ENCODE results near the gene UNC5C. TPM values are rescaled to one million over a fixed set of nuclear protein-coding genes. Genes with fewer than 3 reads are reported as not detected.

Gene UNC5C
- total and polyA plus RNA-seq, 2 of the 8 experiments (the other 6 are each of a cell fraction or from before 2014, with no cell fraction given): 0.30 to 1.3 TPM

DNA sequence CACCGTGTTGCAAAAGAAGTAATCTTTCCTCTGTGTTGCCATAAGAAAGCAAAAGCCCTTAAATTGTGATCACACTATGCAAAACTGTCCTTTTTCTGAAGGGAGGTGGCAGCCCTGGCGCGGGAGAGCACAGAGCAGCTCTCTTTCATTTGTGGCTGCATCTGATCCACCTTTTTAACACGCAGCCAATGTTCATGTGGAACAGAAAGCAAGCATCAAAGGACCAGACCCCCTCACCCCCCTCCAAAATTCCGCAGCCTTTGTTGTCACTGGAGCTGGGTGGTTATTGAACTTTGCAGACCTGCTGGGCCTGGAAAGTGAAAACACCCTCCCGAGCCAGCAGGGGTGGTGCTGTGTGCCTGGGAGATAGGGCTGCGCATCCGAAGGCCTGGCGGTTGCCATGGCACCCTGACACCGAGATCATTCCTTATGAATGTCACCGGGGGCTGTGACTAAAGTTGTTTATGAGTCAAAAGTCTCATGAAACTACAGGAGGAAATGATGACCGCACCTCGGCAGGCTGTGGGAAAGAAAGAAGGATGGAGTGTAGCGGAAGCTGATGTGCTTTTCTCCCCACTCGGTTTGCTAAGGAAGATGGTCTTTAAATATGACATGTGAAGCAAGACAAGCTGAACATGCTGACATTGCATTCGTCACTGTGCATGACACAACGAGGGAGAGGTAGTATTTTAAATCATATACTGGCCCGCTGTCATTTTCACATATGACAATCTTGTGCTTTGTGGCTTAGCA lies 367.4 kb downstream of the UNC5C start (continued):
- TF ChIP-seq CTBP2 (IDR thresholded peaks at IDR 0.05; ENCODE audit: borderline replicate concordance, insufficient read depth, insufficient read length, low read length): peak; percentile 22
- TF ChIP-seq KDM5A (IDR thresholded peaks at IDR 0.05; ENCODE audit: low read length): no peak
- TF ChIP-seq SIN3A (conservative IDR thresholded peaks at IDR 0.05 in 1 of 2, IDR thresholded peaks at IDR 0.05 in 1 of 2; ENCODE audit: low read depth in 1 of 2, low read length in 2 of 2): no peak
- no peak for TF ChIP-seq RFX5 (IDR thresholded peaks at IDR 0.05; ENCODE audit: borderline replicate concordance, low read depth, low read length)
- TF ChIP-seq SP2 (IDR thresholded peaks at IDR 0.05; ENCODE audit: low read length): no peak
- TF ChIP-seq HDAC6 (IDR thresholded peaks at IDR 0.05; ENCODE audit: low read depth, low read length): no peak
- TF ChIP-seq, protein P1, sequence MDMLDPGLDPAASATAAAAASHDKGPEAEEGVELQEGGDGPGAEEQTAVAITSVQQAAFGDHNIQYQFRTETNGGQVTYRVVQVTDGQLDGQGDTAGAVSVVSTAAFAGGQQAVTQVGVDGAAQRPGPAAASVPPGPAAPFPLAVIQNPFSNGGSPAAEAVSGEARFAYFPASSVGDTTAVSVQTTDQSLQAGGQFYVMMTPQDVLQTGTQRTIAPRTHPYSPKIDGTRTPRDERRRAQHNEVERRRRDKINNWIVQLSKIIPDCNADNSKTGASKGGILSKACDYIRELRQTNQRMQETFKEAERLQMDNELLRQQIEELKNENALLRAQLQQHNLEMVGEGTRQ (IDR thresholded peaks at IDR 0.05; ENCODE audit: low read length): no peak
- no peak for TF ChIP-seq SIX5 (IDR thresholded peaks at IDR 0.05; ENCODE audit: low read depth, low read length)
- TF ChIP-seq MAFK (IDR thresholded peaks at IDR 0.05; ENCODE audit: low read depth, low read length): no peak
- no peak for TF ChIP-seq SP1 (IDR thresholded peaks at IDR 0.05; ENCODE audit: low read depth, low read length)
